ENCODE measurements around the gene TMEM120B.

The TMEM120B gene

DNA sequence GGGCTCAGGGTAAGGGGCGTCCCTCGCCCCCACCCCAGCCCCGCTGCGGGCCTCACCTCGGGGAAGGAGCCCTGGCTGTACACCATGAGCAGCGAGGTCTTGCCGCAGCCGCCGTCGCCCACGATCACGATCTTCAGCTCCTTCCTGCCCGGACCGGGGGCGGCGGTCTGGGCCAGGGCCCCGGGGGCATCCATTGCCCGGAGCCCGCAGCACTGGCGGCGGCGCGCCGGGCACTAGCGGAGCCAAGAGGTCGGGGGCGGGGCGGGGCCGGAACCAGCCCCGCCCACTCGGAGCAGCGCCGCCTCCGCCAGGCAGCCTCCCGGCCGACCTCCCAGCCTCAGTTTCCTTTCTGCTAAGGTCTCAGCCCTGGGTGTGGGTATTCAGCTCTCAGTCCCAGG, 80.9 kb downstream of the TMEM120B start, which contains the start of gene RHOF:
TSS of gene RHOF (minus strand) at position 249 of the 398 bp plus-strand sequence. CDS start at position 194, 55 bp downstream.
- DNase-seq (ENCODE audit: low spot score): no peak

DNA sequence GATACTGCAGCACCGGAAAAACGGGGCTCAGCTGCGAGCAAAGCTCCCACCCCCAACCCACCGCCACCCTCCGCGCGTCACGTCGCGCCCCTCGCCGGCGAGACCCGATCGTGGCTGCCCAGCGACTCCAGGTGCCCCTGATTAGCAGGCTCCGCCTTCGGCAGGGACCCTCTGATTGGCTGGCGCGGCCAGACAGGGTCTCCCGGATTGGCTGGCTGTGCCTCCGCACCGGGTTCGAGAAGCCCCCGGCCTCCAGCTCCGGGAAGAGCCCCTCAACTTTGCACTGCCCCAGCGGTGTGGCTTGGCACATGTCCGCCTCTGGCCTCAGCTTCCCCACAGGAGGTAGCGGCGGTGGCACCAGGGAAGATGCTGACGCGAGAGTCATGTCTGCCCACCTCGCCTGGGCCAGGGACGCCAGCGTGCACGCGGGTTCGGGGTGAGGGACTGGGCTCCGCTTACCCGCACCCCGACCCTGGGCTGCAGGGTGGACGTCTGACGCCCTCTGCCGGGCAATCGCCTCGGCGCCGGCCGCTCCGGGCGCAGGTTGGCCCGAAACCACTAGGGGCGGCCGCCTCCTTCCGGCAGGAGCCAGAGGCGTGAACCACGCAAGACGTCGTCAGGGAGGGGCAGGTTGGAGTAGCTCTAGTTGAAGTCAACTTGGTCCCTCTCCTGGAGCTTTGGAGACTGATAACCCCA, 81.4 kb downstream of the TMEM120B start:
- DNase-seq (ENCODE audit: low spot score): peak; percentile 98

DNA sequence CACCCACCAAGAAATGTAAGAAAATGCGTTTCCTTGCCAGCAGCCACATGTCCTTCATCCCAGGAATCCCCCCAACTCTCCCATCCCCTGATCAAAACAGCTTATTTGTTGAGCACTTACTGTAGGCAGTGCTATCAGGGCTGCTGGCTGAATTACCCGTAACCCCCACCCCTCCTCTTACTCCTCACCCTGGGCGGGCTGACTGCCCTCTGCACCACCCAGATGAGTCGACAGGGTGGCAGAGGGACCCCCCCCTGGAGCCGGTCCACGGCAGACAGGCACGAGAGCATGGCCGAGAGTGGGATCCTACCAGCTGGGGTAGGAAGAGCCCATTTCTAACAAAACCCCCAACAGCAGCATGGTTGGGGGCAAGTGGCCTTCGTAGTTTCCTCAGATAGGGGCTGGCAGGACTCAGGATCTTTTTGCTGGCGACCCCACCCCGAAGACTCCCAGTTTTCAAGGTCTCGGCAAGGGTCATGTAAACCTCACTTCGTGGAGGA, 82.0 kb downstream of the TMEM120B start:
- peak; percentile 78 for DNase-seq (ENCODE audit: low spot score)

DNA sequence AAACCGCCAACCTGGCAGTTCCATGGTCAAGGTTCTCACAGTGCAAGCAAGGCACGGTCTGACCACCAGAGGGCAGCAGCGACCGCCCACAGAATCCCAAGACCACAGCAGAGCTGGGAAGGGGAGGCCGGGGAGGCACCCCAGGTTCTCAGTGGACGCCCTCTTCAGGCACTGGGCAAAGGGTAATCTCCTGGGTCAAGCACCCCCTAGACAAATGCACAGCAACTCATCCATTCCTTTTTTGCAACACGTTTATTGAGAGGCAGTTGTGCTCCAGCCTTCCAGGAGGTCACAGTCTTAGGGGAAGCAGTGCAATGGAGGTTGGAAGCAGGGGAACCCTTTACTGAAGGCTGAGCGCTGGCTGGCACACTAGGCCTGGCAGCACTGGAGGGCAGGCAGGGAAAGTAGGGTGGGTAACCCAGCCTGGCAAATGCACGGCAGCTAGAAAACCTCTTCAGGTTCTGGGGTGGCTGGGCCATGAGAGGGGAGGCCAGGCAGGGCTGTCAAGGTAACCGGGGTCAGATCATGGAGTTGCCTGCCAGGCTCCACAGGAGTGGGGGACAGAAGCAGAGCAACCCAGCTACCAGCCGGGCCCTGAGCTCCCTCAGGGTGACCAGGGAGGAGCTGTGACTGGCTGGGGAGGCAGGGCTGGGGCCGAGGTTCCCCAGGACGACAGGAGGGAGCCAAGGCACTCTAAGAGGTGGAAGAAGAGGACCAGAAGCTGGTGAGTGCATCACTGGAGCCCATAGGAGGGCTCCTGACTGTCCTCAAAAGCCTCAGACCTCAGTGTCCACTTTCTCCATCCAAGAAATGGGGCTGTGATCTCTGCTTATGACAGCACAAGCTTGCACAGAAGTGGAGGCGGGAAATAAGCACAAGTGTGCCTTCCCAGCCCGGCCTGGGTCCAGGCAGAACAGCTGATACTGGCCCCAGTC, 82.7 kb downstream of the TMEM120B start:
- DNase-seq (ENCODE audit: low spot score): peak; percentile 92

DNA sequence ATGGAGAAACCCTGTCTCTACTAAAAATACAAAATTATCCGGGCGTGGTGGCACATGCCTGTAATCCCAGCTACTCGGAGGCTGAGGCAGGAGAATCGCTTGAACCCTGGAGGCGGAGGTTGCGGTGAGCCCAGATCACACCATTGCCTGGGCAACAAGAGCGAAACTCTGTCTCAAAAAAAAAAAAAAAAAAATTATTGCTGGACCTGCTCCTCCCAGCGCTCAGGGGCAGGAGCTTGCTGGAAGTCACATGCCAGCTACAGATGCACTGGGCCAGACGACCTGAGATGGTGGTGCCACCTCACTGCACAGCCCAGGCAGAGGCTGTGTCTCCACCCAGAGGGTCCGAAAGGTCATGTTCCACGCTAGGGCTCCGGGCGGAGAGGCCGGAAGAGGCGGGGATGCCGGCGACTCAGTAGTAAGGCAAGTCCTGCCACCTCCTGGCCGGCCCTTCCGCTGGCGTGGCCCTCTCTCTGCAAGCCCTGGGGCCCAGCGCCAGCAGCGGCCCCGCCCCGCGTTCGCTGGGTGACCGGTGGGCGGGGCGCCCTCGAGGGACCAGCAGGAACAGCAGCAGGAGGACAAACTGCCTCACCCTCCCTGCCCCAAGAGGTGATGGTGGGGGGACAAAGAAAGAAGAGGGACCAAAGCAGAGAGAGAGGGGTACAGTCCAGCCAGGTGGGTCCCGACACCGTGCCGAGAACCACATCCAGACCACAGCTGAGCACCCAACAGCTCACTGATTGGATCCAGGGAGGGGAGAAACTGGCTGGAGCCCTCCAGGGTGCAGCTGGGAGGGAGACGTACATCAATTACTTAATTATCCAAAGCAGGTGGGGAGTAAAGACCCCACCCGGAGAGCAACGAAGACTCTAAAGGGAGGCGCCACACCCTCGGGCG, 84.6 kb downstream of the TMEM120B start:
- peak; percentile 96 for DNase-seq (ENCODE audit: low spot score)

DNA sequence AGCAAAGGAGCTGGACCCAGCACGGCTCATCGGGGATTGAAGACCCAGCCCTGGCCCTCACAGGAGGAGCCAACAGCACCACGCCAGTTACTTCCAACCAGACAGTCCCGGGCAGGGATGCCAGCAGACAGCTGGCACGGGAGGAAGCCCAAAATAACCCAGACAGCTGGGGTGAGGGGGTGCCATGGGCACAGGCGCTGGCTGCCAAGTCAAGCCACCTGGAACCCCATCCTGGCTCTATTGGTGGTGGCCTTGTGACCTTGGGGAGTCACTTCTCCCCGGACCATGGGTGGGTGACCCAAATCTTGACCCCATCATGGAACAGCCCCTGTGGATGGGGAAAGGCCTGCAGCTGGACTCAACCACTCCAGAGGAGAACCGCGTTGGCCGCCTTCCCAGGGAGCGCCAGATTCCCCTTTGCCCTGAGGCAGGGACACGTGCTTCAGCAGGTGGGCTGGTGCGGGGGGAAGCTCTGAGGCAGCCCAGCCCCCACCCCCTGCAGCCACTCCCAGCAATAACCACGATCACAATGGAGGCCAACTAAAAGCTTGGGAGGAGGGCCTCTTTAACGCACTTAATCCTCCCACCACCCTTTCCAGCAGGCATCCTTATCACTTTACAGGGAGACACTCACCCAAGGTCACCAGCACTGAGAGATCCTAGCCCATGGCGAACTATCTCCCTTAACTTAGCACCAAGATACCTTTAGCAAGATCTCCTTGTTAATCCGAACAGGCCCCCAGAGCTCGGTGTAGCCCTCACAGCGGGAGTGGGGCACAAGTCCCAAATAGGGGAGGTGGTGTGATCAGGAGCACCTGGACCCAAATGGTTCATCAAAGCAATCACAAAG, 85.6 kb downstream of the TMEM120B start:
- DNase-seq (ENCODE audit: low spot score): peak; percentile 77

DNA sequence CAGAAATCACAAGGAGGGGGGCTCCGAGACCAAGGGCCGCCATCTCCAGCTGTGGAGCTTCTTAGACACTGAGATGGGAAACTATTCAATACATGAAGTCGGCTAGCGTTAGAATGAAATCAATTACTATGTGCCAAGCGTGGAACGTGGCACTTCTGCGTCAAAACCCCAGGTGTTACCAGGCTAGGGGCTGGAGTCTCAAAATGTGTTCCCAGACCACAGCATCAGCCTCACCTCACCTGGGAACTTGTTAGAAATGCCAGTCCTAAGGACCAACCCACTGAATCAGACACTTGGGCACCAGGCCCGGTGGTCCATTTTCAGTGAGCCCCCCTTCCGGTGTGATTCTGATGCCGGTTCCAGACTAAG, 86.2 kb downstream of the TMEM120B start:
- no peak for DNase-seq (ENCODE audit: low spot score)

DNA sequence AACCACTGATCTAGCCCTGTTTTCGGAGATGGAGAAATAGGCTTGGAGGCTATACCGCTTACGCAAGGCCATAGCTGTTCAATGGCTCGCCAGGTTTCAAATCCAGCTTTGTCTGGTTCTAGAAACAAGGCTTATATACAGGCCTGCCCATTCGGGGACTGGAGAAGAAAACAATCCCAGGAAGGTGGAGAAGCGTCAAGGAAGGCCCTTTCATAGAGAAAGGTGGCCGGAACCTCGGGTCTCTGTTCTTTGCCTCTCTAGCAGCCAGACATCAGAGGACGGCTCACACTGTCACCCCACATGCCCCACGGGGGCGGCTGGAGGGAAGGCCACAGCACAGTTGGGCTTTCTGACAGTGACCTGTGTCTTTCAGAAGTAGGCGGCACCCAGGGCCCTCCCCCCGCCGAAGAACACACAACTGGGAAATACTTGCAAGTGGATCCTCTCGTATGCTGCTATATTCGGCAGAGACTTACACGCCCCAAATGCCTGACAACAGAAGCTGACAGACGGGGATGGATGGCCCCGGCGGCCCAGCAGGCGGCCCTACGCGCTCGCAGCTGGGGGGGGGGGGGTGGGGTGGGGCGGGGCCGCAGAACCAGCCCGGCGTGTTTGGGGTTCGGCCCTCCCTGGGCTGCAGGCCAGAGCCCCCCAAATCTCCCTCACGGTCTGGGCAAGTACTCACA, 86.7 kb downstream of the TMEM120B start:
- DNase-seq (ENCODE audit: low spot score): peak; percentile 81

DNA sequence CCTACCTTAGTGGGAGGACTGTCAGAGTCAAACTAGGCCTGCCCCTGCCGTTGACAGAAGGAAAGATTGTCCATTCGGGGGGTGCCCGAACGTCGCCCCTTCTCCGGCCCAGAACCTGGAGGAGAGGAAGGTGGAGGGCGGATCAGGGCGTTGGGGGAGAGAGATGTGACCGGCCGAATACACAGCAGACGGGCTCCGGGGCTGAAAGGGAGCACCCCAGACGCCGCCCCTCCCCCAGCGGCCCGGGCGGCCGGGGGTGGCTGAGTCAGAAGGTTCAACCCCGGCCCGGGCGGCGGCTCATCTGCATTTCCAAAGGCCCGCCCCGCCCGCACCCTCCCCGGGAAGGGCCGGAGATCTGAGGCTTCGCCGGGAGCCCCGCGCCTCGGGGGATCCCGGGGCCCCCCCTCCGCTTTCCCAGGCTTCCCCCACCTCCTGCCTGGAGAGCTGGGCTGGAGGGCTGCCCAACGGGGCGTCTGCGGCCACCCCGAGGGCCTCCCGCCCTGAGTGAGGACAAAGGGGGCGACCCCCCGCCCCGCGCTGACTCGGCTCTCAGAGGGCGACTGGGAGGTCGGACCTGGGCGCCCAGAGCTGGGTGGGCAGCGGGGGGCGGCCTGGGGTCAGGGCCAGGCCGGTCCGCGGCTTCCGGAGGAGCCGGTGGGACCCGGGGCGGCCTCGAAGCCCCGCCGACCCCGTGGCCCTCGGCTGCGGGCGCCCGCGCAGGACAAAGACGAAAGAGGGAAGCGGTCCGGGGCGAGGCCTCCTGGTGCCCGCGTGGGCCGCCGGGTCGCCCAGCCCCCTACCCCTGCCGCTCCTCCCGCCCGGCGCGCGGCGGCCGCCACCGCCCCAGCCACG, 87.5 kb downstream of the TMEM120B start:
- peak; percentile 87 for DNase-seq (ENCODE audit: low spot score)

DNA sequence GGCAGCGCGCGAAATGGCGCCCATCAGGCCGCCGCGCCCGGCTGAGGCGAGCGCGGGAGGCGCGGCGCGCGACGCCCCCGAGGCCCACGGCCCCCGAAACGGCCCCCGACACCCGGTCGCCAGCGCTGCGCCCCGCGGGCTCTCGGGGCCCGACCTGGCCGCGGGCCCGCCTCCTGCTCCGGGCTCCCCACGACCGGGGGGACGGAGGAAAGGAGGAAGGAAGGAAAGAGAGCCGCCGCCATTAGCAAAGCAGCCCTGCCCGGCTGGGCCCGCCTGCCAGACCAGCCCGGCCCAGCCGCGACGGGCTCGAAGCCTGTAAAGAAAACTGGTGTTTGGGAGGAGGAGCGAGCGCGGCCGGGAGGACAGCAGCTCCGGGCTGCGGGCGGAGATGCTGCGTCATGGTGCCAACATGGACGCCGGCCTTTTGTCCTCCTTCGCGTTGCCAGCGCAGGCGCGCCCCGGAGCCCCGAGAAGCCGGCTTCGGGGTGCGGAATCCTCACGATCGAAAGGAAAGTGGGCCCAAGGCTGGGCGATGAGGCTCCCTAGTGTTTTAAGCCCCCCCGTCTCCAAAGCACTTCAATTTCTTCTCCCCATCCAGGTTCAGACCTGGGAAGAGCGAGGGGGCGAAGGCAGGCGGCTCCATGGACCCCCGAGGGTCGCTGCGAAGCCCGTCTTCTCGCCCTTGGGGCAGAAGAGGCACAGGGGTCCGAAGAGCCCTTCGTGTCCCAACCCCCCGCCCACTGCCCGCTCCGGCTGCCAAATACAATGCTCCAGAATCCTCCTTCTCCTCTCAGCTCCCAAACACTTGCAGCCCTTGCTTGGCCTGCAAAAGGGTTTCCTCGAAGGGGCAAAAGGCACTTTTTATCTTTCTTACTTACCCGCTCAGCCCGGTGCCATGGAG, 88.4 kb downstream of the TMEM120B start:
- peak; percentile 86 for DNase-seq (ENCODE audit: low spot score)

DNA sequence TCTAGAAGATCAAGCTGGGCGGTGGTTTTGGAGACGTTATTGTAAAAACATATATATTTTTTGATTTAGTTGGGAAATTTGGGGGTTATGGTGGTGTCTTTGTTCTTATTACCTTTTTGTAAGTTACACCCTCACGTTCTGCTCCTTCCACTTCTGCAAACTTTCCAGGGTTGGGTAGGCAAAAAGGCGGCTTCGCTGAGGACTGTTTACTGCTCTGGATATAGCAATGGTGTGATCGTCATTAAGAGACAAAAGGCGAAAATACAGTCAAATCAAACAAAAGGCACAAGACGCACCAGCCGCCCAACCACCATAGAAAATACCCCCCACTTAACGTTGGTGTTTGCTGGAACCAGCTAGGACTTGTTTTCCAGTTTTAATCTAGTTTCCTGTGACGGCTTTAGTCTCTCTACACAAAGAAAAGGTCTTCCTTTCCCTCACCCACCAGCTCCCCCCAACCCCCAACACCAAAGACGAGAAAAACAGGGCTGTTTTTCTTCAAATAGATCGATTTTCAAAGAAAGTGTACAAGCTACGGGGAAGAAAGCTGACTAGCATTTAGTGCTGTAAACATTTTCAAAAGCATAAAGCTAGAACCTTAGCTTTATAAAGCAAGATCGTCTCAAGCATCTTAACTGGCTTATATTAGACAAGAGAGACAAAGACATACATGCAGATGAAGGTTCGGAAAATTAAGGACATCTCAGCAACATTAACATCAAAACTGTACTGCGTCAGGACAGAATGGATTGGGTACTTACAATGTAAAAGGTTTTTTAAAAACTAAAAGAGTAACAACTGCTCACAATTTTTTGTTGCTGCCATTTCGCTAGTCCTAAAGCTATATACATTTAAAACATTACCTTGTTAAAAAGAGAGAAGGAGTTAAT, 89.3 kb downstream of the TMEM120B start:
- peak; percentile 74 for DNase-seq (ENCODE audit: low spot score)

DNA sequence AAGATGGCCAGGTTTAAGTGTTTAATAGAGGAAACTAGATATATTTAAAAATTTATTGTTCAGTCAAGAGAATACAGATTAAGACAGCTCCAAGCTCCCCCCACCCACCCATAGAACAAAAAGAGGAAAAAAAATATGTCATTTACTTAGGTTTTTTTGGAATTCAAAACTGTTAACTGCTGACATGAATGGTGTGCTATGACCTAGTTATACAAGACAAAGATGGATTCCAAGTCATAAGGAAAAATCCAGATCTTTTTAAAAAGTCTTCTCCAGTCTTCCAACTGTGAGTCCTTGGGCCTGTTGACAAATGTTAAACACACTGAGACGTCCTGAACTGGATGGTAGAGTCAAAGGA, 89.9 kb downstream of the TMEM120B start:
- DNase-seq (ENCODE audit: low spot score): no peak

DNA sequence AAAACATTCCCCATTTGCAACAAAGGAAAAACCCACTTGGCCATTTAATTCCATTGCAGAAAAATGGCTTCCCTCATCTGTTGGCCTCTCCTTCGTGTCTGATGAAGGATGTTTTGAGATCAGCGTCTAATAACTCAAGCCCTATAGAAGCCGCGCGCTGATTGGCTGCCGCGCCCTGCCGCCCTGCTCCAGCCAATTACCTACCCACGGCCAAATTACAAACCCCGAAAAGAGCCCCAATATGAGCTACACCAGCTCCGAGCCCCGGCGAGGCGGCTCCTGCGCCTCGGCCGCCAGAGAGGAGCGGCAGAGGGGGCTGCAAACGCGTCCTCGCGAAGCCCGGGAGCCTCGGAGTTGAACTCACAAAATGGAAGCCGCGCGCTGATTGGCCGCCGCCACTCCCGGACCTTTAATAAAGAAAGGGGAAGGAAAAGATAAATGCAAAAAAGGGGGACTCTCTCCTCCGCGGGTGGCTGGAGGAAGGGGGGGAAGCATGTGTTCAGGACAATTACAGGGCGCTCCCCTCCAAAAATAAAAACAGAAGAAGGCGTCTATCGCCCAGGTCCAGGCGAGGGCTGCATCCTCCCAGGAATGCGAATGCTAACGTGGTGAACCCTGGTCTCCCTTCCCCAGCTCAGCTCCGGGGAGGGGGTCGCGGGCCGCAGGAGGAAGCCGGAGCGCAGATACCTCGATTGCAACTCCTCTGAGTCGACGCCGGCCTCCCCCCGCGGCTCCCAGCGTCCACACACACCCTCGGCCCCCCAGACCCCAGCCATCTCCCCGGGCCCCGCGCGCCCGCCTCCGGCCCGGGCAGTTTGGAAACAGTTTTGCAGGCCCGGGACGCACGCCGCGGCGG, 90.5 kb downstream of the TMEM120B start:
- DNase-seq (ENCODE audit: low spot score): peak; percentile 95

DNA sequence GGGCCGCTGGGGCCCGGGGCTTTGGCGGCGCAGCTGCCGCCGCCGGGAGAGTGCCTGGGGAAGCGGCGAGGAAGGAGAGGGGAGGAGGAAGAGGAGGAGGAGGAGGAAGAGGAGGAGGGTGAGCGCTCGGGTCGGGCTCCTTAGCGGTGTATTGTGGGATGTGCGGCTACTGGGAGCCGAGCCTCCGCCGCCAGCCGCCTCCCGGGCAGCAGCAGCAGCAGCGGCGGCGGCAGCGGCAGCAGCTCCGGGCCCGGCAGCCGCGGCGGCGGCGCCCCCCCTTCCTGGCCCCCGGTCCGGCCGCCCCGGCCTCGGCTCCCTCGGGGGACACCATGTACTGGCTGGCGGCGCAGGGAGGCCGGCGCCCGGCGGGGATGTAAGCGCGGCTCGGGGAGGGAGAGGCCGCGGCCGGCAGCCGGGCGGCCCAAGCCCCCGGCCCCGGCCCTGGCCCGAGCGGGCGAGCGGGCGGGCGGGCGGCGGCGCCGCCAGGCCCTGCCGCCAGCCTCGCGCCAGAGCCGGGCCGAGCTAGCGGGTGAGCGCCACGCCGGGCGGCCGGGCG, 91.4 kb downstream of the TMEM120B start, which contains the start of gene SETD1B:
TSS of gene SETD1B (plus strand) at position 149 of the 556 bp plus-strand sequence. CDS start 729 bp downstream, outside the sequence.
- peak; percentile 82 for DNase-seq (ENCODE audit: low spot score)

DNA sequence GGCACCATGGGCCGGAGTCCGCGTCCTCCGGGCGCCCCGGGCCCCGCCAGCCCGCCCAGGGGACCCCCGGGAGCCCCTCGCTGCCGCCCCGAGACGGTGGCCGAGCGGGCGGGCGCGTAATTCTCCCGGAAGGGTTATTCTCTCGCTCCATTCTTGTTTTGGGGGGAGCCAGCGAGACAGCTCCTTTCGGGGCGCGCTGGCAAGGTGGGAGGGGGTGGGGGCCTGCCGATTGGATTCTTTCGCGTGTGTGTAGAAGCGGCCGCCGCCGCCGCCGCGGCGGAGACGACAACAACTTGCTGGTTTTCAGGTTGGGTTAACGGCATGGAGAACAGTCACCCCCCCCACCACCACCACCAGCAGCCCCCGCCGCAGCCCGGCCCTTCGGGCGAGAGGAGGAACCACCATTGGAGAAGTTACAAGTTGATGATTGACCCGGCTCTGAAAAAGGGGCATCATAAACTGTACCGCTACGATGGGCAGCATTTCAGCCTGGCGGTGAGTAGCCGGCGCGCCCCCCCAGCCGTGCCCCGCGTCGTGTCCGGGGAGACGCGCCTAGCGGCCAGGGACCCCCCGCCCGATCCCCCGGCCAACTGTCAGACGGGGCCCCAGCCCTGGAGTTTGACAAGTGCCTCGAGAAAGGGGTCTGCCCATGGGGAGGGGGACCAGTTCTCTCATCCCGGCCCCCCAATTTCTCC, 92.0 kb downstream of the TMEM120B start:
- peak; percentile 71 for DNase-seq (ENCODE audit: low spot score)

All from ecto neural progenitor cell (in vitro differentiated cells).